H1 (cell line): ENCODE results near the gene ZNF83. TPM values are rescaled to one million over a fixed set of nuclear protein-coding genes. Genes with fewer than 3 reads are reported as not detected.

Source experiments
- E2F6 ChIP-seq: IDR thresholded peaks from 2 replicates; pipeline ENCODE4 v1.6.1; 2012; ENCODE audit warnings: inconsistent platforms
- GTF2F1 ChIP-seq: IDR thresholded peaks from 2 replicates; pipeline ENCODE4 v1.6.1; 2012; ENCODE audit warnings: low read depth, low read length, improper control_type of control experiment, borderline replicate concordance
- RAD21 ChIP-seq, 2 experiments: IDR thresholded peaks in 1 of 2; conservative IDR thresholded peaks in 1 of 2; 2 replicates each; pipeline ENCODE4 v1.6.1; 2011; ENCODE audit warnings: low read depth in 2 of 2, low read length in 2 of 2, improper control_type of control experiment in 1 of 2, inconsistent platforms in 1 of 2, mild to moderate bottlenecking in 1 of 2, moderate library complexity in 1 of 2
- RXRA ChIP-seq: IDR thresholded peaks from 2 replicates; pipeline ENCODE4 v1.6.1; 2011; ENCODE audit warnings: low read depth, mild to moderate bottlenecking, low read length, moderate library complexity; ENCODE audit not compliant: insufficient read depth
- SIX5 ChIP-seq: IDR thresholded peaks from 2 replicates; pipeline ENCODE4 v1.6.1; 2011; ENCODE audit warnings: mild to moderate bottlenecking, low read depth, low read length
- polyA plus RNA-seq, 7 experiments: library from polyadenylated mRNA; depleted of rRNA in 3 of 7; stranded (reverse) in 5 of 7; unstranded in 2 of 7; fragments of >200 nt in 5 of 7; fragments of 200-250 nt in 2 of 7; gene quantifications; 1 replicate in 5 of 7; 2 replicates in 1 of 7; 4 replicates in 1 of 7; pipeline versions ENCODE4 v1.2.1 to v1.2.3, GENCODE V29; 2011 to 2013; ENCODE audit warnings: missing spikeins in 2 of 7, mixed read lengths in 2 of 7
- total RNA-seq: library from RNA; stranded (reverse); fragmentation: NEBNext Ultra II Directional; extraction: Animal tissue kit (Norgen Biotek cat#: 25700); gene quantifications from 2 replicates; pipeline ENCODE4 v1.2.1, GENCODE V29; 2021

ZNF83 gene
- total and polyA plus RNA-seq, 2 of the 8 experiments (the other 6 are each of a cell fraction or from before 2014, with no cell fraction given), result 13.2 to 19.4 TPM

- TF ChIP-seq E2F6 (no peak), RAD21 (IDR thresholded peaks at IDR 0.05 in 1 of 2, conservative IDR thresholded peaks at IDR 0.05 in 1 of 2; ENCODE audit: low read depth in 2 of 2, low read length in 2 of 2) (peak; percentile 73 to 77), SIX5 (no peak), RXRA (no peak), GTF2F1 (no peak)
Measured at GRCh38 chr19:52622261-52622660, 15.9 kb downstream of the ZNF83 start (continued).
